Adrenal gland (tissue), 5 donors: ENCODE results near the gene AP2S1.

Experiments
- CTCF ChIP-seq, 6 experiments: fragments of 450-650 bp in 4 of 6; fragments of 200-600 bp in 2 of 6; sonication (generic) in 1 of 6; IDR thresholded peaks; 1 replicate in 5 of 6; 2 replicates in 1 of 6; pipeline versions ENCODE4 v1.5.1 to v1.8.0; 2016 to 2021; ENCODE audit warnings: antibody characterized with exemption in 6 of 6, mild to moderate bottlenecking in 2 of 6, moderate library complexity in 1 of 6
- POLR2A ChIP-seq, 2 donors: fragments of 450-650 bp; IDR thresholded peaks; one replicate each; pipeline ENCODE4 v1.6.1; 2017; ENCODE audit warnings: antibody characterized with exemption in 2 of 2, mild to moderate bottlenecking in 2 of 2, moderate library complexity in 1 of 2
- donor health status: DM: no; HTN: no; CAD: no.

GRCh38 chr19:46867170-46867569 lies 16.5 kb upstream of the AP2S1 start:
- TF ChIP-seq CTCF (IDR thresholded peaks at IDR 0.05) = no peak
- no peak for TF ChIP-seq POLR2A (IDR thresholded peaks at IDR 0.05)
